ENCODE data around the gene PITPNM2.

DNA sequence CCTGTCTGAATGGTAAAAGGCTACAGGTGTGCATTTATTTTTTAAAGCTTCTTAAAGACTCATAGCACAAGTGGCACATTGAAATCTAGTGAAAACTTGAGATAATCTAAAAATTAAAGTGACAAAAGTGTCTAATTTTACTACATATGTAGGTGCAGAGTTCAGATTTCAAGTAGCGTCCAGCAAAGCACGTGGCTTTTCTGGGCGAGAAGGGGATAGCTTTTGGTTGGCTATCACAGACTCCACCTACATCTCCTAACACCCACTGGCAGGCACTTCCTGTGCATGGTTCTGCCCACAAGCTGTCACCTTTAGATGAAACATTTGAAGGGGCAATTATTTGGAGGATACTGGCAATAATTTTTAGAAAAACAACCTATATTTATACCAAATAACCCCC lies 1.9 kb upstream of the PITPNM2 start:
- TF ChIP-seq EP300 (IDR thresholded peaks at IDR 0.05; ENCODE audit: borderline replicate concordance in 1 of 2, low read depth in 1 of 2, low read length in 1 of 2), result no peak
- no peak for TF ChIP-seq MAX (IDR thresholded peaks at IDR 0.05; ENCODE audit: low read depth)
- TF ChIP-seq, protein P1, sequence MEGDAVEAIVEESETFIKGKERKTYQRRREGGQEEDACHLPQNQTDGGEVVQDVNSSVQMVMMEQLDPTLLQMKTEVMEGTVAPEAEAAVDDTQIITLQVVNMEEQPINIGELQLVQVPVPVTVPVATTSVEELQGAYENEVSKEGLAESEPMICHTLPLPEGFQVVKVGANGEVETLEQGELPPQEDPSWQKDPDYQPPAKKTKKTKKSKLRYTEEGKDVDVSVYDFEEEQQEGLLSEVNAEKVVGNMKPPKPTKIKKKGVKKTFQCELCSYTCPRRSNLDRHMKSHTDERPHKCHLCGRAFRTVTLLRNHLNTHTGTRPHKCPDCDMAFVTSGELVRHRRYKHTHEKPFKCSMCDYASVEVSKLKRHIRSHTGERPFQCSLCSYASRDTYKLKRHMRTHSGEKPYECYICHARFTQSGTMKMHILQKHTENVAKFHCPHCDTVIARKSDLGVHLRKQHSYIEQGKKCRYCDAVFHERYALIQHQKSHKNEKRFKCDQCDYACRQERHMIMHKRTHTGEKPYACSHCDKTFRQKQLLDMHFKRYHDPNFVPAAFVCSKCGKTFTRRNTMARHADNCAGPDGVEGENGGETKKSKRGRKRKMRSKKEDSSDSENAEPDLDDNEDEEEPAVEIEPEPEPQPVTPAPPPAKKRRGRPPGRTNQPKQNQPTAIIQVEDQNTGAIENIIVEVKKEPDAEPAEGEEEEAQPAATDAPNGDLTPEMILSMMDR (IDR thresholded peaks at IDR 0.05), result no peak
- TF ChIP-seq YY1 (IDR thresholded peaks at IDR 0.05; ENCODE audit: low read depth), result no peak
- TF ChIP-seq POLR2AphosphoS5 (IDR thresholded peaks at IDR 0.05; ENCODE audit: low read depth, low read length), result no peak

All from SK-N-SH (cell line).